ENCODE measurements around the gene HBEGF.

DNA sequence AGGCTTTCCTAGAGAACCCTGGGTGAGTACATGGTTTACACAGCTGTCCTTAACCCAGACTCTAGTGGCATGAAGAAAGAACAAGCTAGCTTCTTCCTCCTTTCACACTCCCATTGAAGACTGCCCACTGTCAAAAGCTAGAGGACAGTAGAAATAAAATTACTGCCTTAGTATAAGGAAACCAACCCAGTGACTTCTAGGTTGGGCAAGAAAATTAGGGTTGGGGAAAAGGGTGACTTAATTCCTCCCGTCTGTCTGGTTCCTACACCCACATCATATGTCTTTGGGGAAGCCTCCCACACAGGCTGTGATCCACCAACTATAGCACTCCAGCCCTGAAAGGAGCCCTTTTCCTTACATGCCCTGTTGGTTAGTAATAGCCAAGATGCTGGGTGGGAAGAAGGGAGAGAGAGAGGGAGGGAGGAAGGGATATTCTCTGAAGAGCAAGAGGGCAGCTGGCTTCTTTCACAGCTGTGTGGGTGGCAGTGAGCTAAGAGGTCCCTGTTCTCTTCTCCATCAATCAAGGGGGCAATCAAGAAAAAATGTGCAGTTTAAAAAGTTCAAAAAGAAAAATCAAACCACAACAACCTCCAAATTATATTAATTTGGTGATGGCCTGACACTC is 21.7 kb downstream of the HBEGF start:
- TF ChIP-seq CTCF (IDR thresholded peaks at IDR 0.05) (no peak), POLR2A (IDR thresholded peaks at IDR 0.05) (no peak)
